ENCODE results near the gene ADORA3.

Gene ADORA3

DNA sequence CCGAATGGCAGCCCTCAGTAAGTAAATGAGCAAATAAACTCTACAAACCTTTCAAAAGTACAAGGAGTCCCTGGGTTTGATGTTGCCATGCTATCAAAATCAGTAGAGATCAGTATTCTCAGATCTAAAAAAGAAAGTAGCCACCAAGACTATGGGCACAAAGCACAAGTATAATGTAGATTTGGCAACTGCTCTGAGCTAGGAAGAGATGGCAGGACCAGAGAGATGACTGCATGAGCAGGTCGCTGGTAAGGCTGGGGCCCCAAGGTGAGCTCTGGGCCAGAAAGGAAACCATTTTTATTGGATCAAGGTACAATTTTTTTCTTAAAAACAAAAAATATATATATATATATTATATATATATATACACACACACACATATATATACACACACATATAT is 3.1 kb upstream of the ADORA3 start:
- H2AFZ ChIP-seq (ENCODE audit: low read length): 0 out of 2 replicates have a peak overlapping the region, but pooled peaks have one; percentile 45
- no peak for DNase-seq

GRCh38 chr1:111505641-111506119 is 2.2 kb upstream of the ADORA3 start:
- H3K36me3 ChIP-seq (replicated peaks; ENCODE audit: insufficient read depth, low read length): no peaks in the 10 kb centered on the region
- no peak overlapping the region for H3K4me3 ChIP-seq (ENCODE audit: low read length)
- peak overlapping the region; percentile 35; the same call in 1 of the 2 replicates for H3K27ac ChIP-seq (ENCODE audit: low read length)

More for the DNA sequence above, 3.1 kb upstream of the ADORA3 start:
- no peaks in the 10 kb centered on the region for H3K36me3 ChIP-seq (replicated peaks; ENCODE audit: insufficient read depth, low read length)
- no peaks in the 10 kb centered on the region for H4K20me1 ChIP-seq (ENCODE audit: insufficient read depth, low read length)
- TF ChIP-seq EZH2 (optimal IDR thresholded peaks at IDR 0.05; ENCODE audit: low read depth, low read length) (no peak), EZH2phosphoT487 (IDR thresholded peaks at IDR 0.05; ENCODE audit: low read length) (no peak)
- TF ChIP-seq, protein P1, sequence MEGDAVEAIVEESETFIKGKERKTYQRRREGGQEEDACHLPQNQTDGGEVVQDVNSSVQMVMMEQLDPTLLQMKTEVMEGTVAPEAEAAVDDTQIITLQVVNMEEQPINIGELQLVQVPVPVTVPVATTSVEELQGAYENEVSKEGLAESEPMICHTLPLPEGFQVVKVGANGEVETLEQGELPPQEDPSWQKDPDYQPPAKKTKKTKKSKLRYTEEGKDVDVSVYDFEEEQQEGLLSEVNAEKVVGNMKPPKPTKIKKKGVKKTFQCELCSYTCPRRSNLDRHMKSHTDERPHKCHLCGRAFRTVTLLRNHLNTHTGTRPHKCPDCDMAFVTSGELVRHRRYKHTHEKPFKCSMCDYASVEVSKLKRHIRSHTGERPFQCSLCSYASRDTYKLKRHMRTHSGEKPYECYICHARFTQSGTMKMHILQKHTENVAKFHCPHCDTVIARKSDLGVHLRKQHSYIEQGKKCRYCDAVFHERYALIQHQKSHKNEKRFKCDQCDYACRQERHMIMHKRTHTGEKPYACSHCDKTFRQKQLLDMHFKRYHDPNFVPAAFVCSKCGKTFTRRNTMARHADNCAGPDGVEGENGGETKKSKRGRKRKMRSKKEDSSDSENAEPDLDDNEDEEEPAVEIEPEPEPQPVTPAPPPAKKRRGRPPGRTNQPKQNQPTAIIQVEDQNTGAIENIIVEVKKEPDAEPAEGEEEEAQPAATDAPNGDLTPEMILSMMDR (IDR thresholded peaks at IDR 0.05; ENCODE audit: low read length): no peak
- no peak overlapping the region for H3K27ac ChIP-seq (ENCODE audit: low read length)
- H3K27me3 ChIP-seq (replicated peaks; ENCODE audit: insufficient read depth, low read length): no peaks in the 10 kb centered on the region
- peaks cover 29% of the 10 kb centered on the region for H3K4me1 ChIP-seq (ENCODE audit: low read length)
- H3K9me3 ChIP-seq (replicated peaks; ENCODE audit: insufficient read depth, low read length): no peaks in the 10 kb centered on the region
- peaks cover 16% of the 10 kb centered on the region for H3F3A ChIP-seq (ENCODE audit: insufficient read depth, low read length)
- no peak overlapping the region for H3K4me3 ChIP-seq (ENCODE audit: low read length)
- no peak overlapping the region for H3K9ac ChIP-seq (ENCODE audit: low read length)
- no peaks in the 10 kb centered on the region for H3K9me2 ChIP-seq (replicated peaks; ENCODE audit: insufficient read depth, low read length)
- H3K79me2 ChIP-seq (ENCODE audit: low read length): no peaks in the 10 kb centered on the region
- H3K4me2 ChIP-seq (ENCODE audit: low read depth, low read length): peak overlapping the region; percentile 39; the same call in 1 of the 2 replicates

GRCh38 chr1:111504097-111504496 is 664 bp upstream of the ADORA3 start:
- TF ChIP-seq EZH2phosphoT487 (IDR thresholded peaks at IDR 0.05; ENCODE audit: low read length) (no peak), EZH2 (optimal IDR thresholded peaks at IDR 0.05; ENCODE audit: low read depth, low read length) (no peak)
- Histone ChIP-seq H3K4me1 (ENCODE audit: low read length) (peaks cover 29% of the 10 kb centered on the region), H3K9ac (ENCODE audit: low read length) (no peak overlapping the region), H3K9me2 (replicated peaks; ENCODE audit: insufficient read depth, low read length) (no peaks in the 10 kb centered on the region), H3K4me2 (ENCODE audit: low read depth, low read length) (no peak overlapping the region), H3K9me3 (replicated peaks; ENCODE audit: insufficient read depth, low read length) (no peaks in the 10 kb centered on the region), H3K4me3 (ENCODE audit: low read length) (no peak overlapping the region), H2AFZ (ENCODE audit: low read length) (no peak overlapping the region), H4K20me1 (ENCODE audit: insufficient read depth, low read length) (no peaks in the 10 kb centered on the region), H3F3A (ENCODE audit: insufficient read depth, low read length) (peaks cover 16% of the 10 kb centered on the region), H3K79me2 (ENCODE audit: low read length) (no peaks in the 10 kb centered on the region), H3K27me3 (replicated peaks; ENCODE audit: insufficient read depth, low read length) (no peaks in the 10 kb centered on the region), H3K36me3 (replicated peaks; ENCODE audit: insufficient read depth, low read length) (no peaks in the 10 kb centered on the region), H3K27ac (ENCODE audit: low read length) (no peak overlapping the region)
- DNase-seq: no peak

More at GRCh38 chr1:111505641-111506119, 2.2 kb upstream of the ADORA3 start:
- Histone ChIP-seq H3K9me3 (replicated peaks; ENCODE audit: insufficient read depth, low read length) (no peaks in the 10 kb centered on the region), H3K79me2 (ENCODE audit: low read length) (no peaks in the 10 kb centered on the region), H4K20me1 (ENCODE audit: insufficient read depth, low read length) (no peaks in the 10 kb centered on the region), H3K9me2 (replicated peaks; ENCODE audit: insufficient read depth, low read length) (no peaks in the 10 kb centered on the region), H3K27me3 (replicated peaks; ENCODE audit: insufficient read depth, low read length) (no peaks in the 10 kb centered on the region), H3K9ac (ENCODE audit: low read length) (no peak overlapping the region), H3F3A (ENCODE audit: insufficient read depth, low read length) (peaks cover 16% of the 10 kb centered on the region), H3K4me1 (ENCODE audit: low read length) (peaks cover 29% of the 10 kb centered on the region), H2AFZ (ENCODE audit: low read length) (0 out of 2 replicates have a peak overlapping the region, but pooled peaks have one; percentile 45), H3K4me2 (ENCODE audit: low read depth, low read length) (peak overlapping the region; percentile 39; the same call in 1 of the 2 replicates)
- DNase-seq: peak; percentile 21
- TF ChIP-seq EZH2 (optimal IDR thresholded peaks at IDR 0.05; ENCODE audit: low read depth, low read length) (no peak), EZH2phosphoT487 (IDR thresholded peaks at IDR 0.05; ENCODE audit: low read length) (no peak)
- TF ChIP-seq, protein P1 (IDR thresholded peaks at IDR 0.05; ENCODE audit: low read length): no peak

- Histone ChIP-seq H3K36me3 (replicated peaks; ENCODE audit: insufficient read depth, low read length) (no peaks in the 10 kb centered on the region), H3F3A (ENCODE audit: insufficient read depth, low read length) (peaks cover 6% of the 10 kb centered on the region; the same call in 1 of the 2 replicates), H3K9me2 (replicated peaks; ENCODE audit: insufficient read depth, low read length) (no peaks in the 10 kb centered on the region), H3K27me3 (replicated peaks; ENCODE audit: insufficient read depth, low read length) (no peaks in the 10 kb centered on the region), H3K27ac (ENCODE audit: low read length) (no peak overlapping the region), H3K4me1 (ENCODE audit: low read length) (peaks cover 23% of the 10 kb centered on the region), H3K4me3 (ENCODE audit: low read length) (no peak overlapping the region), H2AFZ (ENCODE audit: low read length) (no peak overlapping the region), H3K4me2 (ENCODE audit: low read depth, low read length) (no peak overlapping the region), H4K20me1 (ENCODE audit: insufficient read depth, low read length) (no peaks in the 10 kb centered on the region), H3K79me2 (ENCODE audit: low read length) (no peaks in the 10 kb centered on the region), H3K9me3 (replicated peaks; ENCODE audit: insufficient read depth, low read length) (no peaks in the 10 kb centered on the region), H3K9ac (ENCODE audit: low read length) (no peak overlapping the region)
- no peak for TF ChIP-seq EZH2phosphoT487 (IDR thresholded peaks at IDR 0.05; ENCODE audit: low read length)
- TF ChIP-seq, protein P1 (IDR thresholded peaks at IDR 0.05; ENCODE audit: low read length): no peak
- TF ChIP-seq EZH2 (optimal IDR thresholded peaks at IDR 0.05; ENCODE audit: low read depth, low read length): no peak
- DNase-seq: no peak
Measured at GRCh38 chr1:111501645-111502044, 1.8 kb downstream of the ADORA3 start.
